ENCODE results near the gene L1CAM.

L1CAM gene

DNA sequence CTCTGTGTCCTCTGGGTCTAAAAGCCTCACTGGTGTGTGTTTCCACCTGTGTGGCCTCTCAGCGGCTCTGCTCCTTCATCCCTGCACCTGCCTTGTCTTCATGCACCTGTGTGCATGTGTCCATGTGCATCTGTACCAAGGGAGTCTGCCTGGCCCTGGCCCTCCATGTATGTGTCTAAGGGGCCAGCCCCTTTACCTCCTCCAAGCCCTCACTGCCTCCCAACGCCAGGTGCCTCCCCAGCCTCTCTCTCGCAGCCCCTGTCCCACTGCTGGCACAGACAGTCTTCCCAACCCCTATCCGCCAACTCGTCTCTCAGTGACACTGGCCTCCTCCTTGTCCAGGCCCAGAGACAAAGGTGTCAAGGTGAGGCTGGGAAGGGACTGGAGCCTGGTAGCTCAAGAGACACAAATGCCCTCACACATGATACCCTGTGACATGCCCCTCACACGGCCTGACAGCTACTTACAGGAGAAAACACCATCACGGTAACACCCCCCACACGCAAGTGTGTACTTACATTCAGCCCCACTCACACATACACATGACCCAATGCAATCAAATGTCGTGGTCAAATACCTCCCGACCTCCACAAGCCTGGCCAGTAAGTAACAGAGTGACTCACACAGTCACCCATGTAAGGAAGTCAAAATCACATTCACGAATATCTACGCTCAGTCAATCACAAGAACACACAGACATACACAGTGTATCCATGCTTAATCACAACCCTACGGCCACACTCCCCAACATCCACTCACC, 11.4 kb downstream of the L1CAM start:
- no peak for DNase-seq

DNA sequence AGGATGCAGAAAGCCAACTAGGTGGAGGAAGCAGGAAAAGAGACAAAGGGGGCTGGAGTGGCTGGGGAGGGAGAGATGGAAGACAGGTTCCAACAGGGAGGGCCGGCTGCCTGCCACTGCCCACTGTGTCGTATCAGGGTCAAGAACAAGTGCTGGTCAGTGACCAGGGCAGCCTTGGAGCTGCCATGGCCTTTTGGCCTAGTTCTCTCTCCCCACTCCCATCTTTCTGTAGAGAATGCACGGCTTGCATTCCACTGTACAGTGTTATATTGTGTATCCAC, 11.9 kb downstream of the L1CAM start:
- DNase-seq, result no peak

DNA sequence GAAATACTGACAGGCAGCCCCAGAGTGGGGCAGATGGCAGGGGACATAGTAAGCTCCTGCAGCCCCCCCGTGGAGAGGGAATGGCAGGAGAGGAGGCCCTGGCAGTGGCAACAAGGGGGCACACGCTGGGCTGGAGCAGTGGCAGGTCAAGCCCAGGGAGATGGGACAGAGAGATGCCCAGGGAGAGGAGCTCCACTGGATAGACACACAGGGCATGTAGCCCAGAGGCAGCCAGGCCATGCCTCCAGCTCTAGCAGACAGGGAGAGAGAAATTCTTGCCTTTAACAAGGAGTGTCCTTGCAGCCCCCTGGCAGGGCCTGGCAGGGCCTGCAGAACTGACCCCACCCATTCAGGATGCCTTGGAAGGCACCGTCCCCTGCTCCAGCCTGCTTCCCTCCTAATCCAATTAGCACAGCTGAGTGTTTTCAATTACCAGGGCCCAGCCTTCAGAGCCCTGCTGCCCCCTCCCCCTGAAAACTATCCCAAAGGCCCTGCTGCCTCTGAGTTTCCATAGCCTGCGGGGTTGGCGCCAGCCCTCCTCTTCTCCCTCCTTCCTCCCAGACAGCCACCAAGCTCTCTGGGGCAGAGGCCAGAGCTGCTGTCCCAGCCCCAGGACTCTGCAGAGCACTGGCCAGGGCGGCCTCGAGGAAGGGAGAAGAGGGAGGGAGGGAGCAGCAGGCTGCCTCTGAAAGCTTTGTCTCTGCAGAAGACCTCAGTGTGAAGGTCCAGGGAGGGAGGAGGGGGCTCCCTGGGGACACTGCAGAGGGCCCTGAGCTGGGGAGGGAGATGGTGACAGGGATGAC, 12.5 kb downstream of the L1CAM start:
- no peak for DNase-seq

DNA sequence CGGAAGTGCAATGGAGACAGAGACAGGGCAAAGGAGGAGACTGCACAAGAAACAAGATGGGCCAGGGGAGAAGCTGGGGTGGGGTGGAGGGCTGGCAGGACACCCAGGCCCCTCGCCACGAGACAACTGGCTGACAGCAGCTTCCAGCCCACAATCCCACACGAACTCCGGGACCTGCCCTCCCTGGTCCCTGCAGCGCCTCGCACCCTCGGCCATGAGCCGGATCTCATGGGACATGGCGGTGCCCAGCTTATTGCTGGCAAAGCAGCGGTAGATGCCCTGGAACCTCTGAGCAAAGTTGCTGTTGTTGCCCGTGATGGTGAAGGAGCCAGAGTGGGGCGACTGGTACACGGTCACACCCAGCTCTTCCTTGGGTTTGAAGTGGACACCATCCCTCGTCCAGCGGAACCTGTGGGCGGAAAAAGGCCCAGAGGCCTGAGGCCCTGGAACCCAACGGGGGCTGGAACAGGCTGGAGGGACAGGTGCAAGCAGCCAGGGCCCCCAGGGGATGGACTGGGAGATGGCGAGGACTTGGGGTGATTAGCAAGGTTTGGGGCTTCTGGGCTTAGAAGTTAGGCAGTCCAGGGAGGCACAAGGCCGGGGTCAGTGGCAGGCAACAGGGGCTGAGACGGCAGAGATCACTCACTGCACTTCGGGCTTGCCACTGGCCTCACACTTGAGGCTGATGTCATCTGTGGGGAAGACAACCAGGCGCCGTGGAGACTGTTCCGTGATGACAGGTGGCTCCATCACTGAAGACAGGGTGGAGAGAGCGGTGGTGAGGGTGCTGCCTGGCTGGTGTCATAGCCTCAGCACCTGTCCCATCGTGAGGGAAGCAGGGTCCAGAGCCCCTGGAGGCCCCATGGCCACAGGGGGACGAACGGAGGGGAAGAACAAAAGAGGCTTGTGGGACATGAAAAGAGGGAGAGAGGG, 13.8 kb downstream of the L1CAM start:
- DNase-seq, result no peak

GRCh38 chrX:153871451-153871850, 14.5 kb downstream of the L1CAM start:
- no peak for DNase-seq

DNA sequence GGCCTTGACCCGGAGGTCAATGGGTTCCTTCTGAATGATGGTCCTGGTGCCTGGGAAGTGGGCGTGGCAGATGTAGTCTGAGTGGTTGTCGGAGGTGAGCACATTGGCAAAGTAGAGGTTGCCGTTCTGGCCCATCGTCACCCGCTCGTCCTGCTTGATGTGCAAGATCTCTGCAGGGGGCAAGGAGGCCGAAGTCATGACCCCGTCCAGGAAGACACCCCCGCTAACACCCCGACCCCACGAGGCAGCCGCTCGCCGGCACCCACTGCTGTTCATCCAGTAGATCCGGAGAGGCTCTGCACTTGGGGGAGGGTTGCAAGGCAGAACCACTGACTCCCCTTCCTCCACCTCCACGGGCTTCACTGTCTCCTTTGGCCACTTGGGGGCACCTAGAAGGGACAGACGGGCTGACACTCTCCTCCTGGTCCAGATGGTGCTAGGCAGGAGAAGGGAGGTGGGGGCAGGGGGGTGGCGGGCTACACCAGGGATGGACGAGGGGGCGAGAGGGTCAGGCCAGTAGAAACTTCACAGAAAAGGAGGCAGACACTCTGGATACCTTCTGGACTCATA, 15.1 kb downstream of the L1CAM start:
- no peak for DNase-seq

DNA sequence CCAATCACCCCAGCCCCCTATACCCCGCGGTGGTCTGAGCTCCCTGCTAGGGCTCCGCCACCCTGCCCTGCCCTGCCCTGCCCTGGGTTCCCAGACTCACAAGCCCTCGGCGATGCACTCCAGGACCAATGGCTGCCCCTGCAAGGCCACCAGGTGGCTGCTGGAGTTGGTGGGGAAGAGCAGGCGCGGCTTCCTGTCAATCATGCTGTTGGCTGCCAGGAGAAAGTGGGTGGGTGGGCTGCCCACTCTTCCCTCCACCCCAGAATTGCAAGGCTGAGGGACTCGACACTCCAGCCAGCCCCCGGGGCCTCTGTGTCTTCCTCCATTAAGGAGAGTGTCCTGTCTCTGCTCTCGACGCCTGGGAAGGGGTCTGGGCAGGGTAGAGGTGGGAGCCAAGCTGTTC, 15.7 kb downstream of the L1CAM start:
- DNase-seq, result no peak

GRCh38 chrX:153869473-153870287, 16.3 kb downstream of the L1CAM start:
- no peak for DNase-seq

- no peak for DNase-seq
These were observed 17.1 kb downstream of the L1CAM start for GRCh38 chrX:153868576-153869472.

DNA sequence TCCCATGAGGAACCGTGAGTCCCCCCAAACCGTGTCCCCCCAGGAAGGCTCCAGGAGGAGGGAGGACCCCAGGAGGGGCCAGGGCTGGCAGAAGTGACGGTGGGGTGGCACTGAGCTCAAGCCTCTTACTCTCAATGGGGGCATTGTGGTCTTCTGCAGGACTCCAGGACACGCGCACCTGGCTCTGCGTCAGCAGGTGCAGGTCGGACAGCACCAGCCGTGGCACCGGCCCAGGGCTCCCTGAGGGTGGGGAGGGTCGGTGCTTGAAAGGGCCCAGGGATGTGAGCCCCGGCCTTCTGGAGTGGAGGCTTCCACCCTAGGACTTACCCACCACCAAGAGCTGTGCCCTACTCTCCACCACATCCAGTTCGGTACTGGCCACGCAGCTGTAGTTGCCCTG, 18.3 kb downstream of the L1CAM start:
- no peak for DNase-seq

DNA sequence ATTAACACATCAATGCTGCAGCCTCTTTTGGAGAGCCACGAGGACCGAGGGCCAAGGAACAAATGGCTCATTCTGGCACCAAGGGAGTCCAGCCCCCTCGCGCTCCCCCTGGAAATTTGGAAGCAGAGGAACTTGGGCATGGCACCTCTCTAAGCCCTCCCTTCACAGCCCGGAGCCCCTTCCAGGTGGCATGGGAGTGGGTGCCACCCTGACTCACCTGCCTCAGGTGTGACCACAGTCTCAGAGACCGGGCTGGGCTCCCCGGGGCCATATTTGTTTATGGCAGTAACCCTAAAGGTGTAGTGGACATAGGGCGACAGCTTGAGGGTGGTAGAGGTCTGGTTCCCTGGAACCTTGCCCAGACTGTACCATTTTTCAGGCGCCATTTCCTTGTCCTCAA, 18.8 kb downstream of the L1CAM start:
- no peak for DNase-seq

DNA sequence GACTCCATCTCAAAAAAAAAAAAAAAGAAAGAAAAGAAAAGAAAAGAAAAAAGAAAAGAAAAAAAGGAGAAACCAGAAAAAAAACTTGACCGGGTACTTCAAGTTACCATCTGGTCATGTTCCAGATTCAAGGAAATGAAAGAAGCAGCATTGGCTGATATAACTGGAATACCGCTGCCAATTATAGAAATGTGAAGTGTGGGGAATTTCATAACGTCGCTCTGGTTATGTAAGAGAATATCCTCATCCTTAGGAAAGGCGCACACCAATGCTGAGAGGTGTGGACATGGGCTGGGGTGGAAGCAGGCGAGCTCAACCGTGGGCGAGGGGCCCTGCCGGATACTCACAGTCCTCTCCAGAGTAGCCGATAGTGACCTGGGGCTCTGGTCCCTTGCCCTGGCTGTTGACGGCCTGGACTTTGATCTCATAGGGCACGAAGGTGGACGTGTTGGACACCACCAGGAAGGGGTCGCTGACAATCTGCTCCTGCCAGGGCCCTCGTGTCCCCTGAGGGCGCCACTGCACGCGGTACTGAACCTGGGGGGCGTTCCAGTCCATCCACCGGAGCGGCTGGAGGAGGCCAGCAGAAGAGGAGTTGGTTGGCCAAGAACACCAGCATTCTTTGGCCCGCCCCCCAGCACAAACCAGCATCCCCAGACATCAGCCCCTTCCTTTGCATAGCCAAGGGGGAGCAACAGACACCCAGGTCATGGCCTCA, 19.5 kb downstream of the L1CAM start:
- no peak for DNase-seq

GRCh38 chrX:153865685-153866084, 20.3 kb downstream of the L1CAM start:
- DNase-seq, result no peak

- no peak for DNase-seq
These were observed 20.7 kb downstream of the L1CAM start for GRCh38 chrX:153865321-153865580.

DNA sequence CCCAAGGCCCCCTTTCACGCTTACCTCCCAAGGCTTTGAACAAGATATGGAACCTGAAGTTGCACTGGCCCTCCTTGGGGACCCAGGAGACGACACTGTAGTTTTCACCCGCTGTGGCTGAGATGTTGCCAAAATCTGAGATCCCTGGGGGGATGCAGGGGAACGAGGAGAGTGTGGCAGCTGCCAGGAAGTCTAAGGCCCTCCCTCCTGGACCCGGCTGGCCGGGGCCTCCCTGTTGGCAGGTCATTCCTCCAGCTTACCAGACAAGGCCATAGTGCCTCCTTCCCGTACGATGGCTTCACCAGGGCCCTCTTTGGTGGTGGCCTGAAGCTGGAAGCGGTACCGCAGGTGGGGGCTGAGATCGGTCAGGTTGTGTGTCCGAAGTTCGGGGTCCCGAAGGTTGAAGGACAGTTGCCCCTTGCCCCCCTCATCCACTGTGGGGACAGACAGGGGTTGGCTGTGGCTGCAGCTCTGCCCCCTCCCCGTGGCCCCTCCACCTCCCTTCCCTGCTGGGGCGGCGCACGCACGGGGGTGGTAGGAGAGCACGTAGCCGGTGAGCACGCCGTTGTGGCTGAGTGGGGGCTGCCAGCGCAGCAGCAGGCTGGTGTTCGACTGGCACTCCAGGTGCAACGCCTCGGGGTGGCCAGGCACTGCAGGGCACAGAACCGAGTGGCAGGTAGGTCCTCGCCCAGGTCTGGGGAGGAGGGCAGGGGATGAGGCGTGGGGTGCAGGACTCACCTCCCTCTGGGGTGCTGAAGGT, 21.2 kb downstream of the L1CAM start:
- no peak for DNase-seq

GRCh38 chrX:153864101-153864500, 21.9 kb downstream of the L1CAM start:
- DNase-seq, result no peak

- no peak for DNase-seq
These were observed 22.6 kb downstream of the L1CAM start for GRCh38 chrX:153863251-153863991.

GRCh38 chrX:153862369-153863250, 23.4 kb downstream of the L1CAM start:
- no peak for DNase-seq

All from NCI-H2081 (cell line).